ENCODE data around the gene ASXL1.

ASXL1 gene

GRCh38 chr20:32488066-32488838 lies 130.1 kb downstream of the ASXL1 start:
- in situ Hi-C loops (cut with HindIII; ENCODE audit: low sequenced_read_pairs) = loop anchor here (5.0 kb wide), 1 partner anchor 51 kb away; no protein-coding TSS in a partner anchor

Data from endothelial cell of hepatic sinusoid (primary cell).